Measurements from ENCODE around the gene KCNQ1.

GRCh38 chr11:2740275-2740940, 295.6 kb downstream of the KCNQ1 start:
- no peak for TF ChIP-seq EZH2 (IDR thresholded peaks at IDR 0.05; ENCODE audit: low read depth, unreplicated experiment)
- TF ChIP-seq REST (IDR thresholded peaks at IDR 0.05; ENCODE audit: unreplicated experiment), result no peak
- no peak for TF ChIP-seq CTCF (conservative IDR thresholded peaks at IDR 0.05; ENCODE audit: low read depth in 2 of 2)
- no peak for TF ChIP-seq ZNF114 (CRISPR knock-in tag; IDR thresholded peaks at IDR 0.05)
- TF ChIP-seq NANOG (IDR thresholded peaks at IDR 0.05; ENCODE audit: borderline replicate concordance), result no peak
- TF ChIP-seq POLR2AphosphoS5 (IDR thresholded peaks at IDR 0.05; ENCODE audit: low read depth), result no peak
- TF ChIP-seq EZH2phosphoT487 (IDR thresholded peaks at IDR 0.05; ENCODE audit: unreplicated experiment), result no peak
- no peak for TF ChIP-seq CREB1 (CRISPR knock-in tag; IDR thresholded peaks at IDR 0.05; ENCODE audit: low read depth)
- no peak for TF ChIP-seq ZNF462 (CRISPR knock-in tag; IDR thresholded peaks at IDR 0.05)
- TF ChIP-seq STAT1 (IDR thresholded peaks at IDR 0.05; ENCODE audit: unreplicated experiment), result no peak

All from GM23338 (cell line).